Activated CD4-positive, alpha-beta T cell treated with anti-CD3 and anti-CD28 coated beads, Interleukin-2, amount 10 ng/mL, durations not matched to agents 24 days and 14 days (primary cell): Measurements from ENCODE around the gene UBQLN3. TPM values are rescaled to one million over a fixed set of nuclear protein-coding genes. Genes with fewer than 3 reads are reported as not detected.

Source experiments
- DNase-seq: peaks from one replicate; pipeline ENCODE4 v3.0.0; 2022
- H3K27ac Mint-ChIP-seq: one replicate; pipeline ENCODE4 v1.8.0; 2022; ENCODE audit warnings: mild to moderate bottlenecking, mixed read lengths
- H3K27me3 Mint-ChIP-seq: one replicate; pipeline ENCODE4 v1.8.0; 2022; ENCODE audit warnings: mixed read lengths
- H3K36me3 Mint-ChIP-seq: one replicate; pipeline ENCODE4 v1.8.0; 2022; ENCODE audit warnings: low read depth, mild to moderate bottlenecking, mixed read lengths
- H3K4me1 Mint-ChIP-seq: one replicate; pipeline ENCODE4 v1.8.0; 2021; ENCODE audit warnings: mixed read lengths
- H3K4me3 Mint-ChIP-seq: one replicate; pipeline ENCODE4 v1.8.0; 2022; ENCODE audit warnings: mild to moderate bottlenecking, moderate library complexity, mixed read lengths
- H3K9me3 Mint-ChIP-seq: one replicate; pipeline ENCODE4 v1.8.0; 2021; ENCODE audit warnings: mixed read lengths
- intact Hi-C: fragments of 100-400 bp; cut with micrococcal nuclease; formaldehyde crosslinking; loops from one replicate; pipeline ENCODE4 v1.15.1; 2023
- total RNA-seq: library from RNA; stranded (reverse); gene quantifications from 2 replicates; pipeline ENCODE4 v1.2.3, GENCODE V29; 2022

UBQLN3 gene
- total RNA-seq, result not detected in 2 replicates

DNA sequence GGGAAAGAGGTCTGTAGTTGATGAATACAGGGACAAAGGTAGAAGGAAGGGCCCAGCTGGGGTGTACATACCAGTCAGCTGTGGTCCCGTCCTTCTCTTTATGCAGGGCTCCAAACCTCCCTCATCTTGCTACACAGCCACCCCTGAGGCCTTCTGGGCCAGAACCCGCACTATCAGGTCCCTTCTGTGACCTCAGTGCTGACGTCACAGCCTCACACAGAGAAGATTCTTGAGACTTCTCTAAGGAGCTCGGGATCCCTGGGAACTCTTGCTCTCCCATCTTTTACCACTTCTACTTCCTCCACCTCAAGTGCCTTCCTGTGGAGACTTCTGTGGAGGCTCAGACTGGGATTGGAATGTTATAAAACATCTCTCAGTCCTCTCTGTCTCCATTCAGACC is at the start of gene UBQLN3:
Gene UBQLN3 (minus strand): TSS at position 155 of the 400 bp plus-strand sequence. CDS start 399 bp downstream, outside the sequence.
- H3K4me3 Mint-ChIP-seq, result no peak within 1 kb of the TSS
- no peaks in the 10 kb centered on the region for H3K4me1 Mint-ChIP-seq
- intact Hi-C loops, result no loop called here
- DNase-seq, result no peak
- H3K27me3 Mint-ChIP-seq, result peaks cover 12% of the 10 kb centered on the region
- no peaks in the 10 kb centered on the region for H3K9me3 Mint-ChIP-seq
- no peaks in the 10 kb centered on the region for H3K36me3 Mint-ChIP-seq
- H3K27ac Mint-ChIP-seq, result no peak within 1 kb of the TSS

- Mint-ChIP-seq H3K27me3 (peaks cover 9% of the 10 kb centered on the region), H3K4me3 (no peak overlapping the region), H3K27ac (no peak overlapping the region), H3K36me3 (no peaks in the 10 kb centered on the region), H3K4me1 (no peaks in the 10 kb centered on the region), H3K9me3 (no peaks in the 10 kb centered on the region)
- intact Hi-C loops, result no loop called here
- no peak for DNase-seq
These were observed 48.0 kb upstream of the UBQLN3 start for GRCh38 chr11:5557751-5558150.

GRCh38 chr11:5556596-5557188 is 46.9 kb upstream of the UBQLN3 start:
- Mint-ChIP-seq H3K27me3 (peaks cover 9% of the 10 kb centered on the region), H3K4me3 (no peak overlapping the region), H3K36me3 (no peaks in the 10 kb centered on the region), H3K4me1 (no peaks in the 10 kb centered on the region), H3K27ac (no peak overlapping the region), H3K9me3 (no peaks in the 10 kb centered on the region)
- intact Hi-C loops, result no loop called here
- DNase-seq, result no peak

- intact Hi-C loops, result no loop called here
- Mint-ChIP-seq H3K27ac (no peak overlapping the region), H3K36me3 (no peaks in the 10 kb centered on the region), H3K27me3 (peaks cover 7% of the 10 kb centered on the region), H3K9me3 (no peaks in the 10 kb centered on the region), H3K4me1 (no peaks in the 10 kb centered on the region), H3K4me3 (no peak overlapping the region)
- no peak for DNase-seq
These were observed 43.6 kb upstream of the UBQLN3 start for GRCh38 chr11:5553343-5553742.

DNA sequence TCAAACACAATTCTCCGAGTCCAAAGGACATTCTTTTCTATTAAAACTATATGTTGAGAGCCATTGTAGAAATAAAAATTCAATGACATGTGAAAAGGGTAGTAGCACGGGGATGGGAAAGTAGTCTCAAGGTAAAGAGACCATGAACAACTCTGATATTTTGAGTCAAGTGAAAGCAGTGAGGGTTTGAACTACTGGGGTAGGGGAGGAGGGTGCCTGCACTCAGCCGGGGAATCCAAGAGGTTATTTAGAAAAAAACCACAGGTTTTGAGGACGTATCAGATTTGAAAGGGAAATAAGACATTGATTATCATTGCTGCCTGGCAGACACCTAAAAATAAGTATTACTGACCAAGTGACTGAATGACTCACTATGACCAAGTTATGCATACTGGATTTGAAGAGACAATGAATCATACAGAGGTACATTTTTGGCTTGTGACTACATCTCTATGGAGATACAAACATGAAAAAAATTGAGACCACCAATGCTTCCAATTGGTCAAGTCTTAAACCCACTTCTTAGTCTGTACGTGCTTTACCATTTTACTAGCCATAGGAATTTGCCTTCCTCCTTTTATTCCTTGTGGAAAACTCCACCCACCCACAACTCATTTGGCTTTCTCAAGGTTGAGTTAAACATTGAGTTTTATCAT is 40.8 kb upstream of the UBQLN3 start:
- no peaks in the 10 kb centered on the region for H3K36me3 Mint-ChIP-seq
- H3K4me3 Mint-ChIP-seq, result no peak overlapping the region
- H3K27ac Mint-ChIP-seq, result no peak overlapping the region
- no peak for DNase-seq
- no peaks in the 10 kb centered on the region for H3K27me3 Mint-ChIP-seq
- H3K4me1 Mint-ChIP-seq, result no peaks in the 10 kb centered on the region
- intact Hi-C loops, result no loop called here
- no peaks in the 10 kb centered on the region for H3K9me3 Mint-ChIP-seq

DNA sequence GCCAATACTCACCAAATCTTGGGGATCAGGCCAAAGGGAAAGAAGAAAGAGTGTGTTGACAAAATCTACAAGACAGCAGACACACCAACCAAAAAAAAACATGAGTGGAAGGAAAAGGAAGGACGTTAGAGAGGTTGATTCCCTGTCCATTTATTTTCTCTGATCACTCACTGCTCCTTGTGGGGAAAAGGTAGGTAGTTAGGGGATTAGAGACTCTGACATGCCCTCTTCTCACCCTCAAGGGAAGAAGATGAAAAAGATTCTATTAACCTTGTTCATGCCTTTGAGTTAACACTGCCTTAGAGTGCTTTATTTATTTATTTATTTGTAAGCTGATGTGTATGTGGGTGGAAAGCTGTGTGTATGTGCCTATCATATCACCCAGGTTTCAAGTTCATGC is 38.7 kb upstream of the UBQLN3 start, which contains the start of gene OR52H1:
Gene OR52H1 (minus strand): TSS at position 101 of the 400 bp plus-strand sequence. CDS start 3,035 bp downstream, outside the sequence.
- Mint-ChIP-seq H3K36me3 (no peaks in the 10 kb centered on the region), H3K4me1 (no peaks in the 10 kb centered on the region), H3K27ac (no peak within 1 kb of the TSS), H3K9me3 (no peaks in the 10 kb centered on the region), H3K27me3 (no peaks in the 10 kb centered on the region), H3K4me3 (no peak within 1 kb of the TSS)
- DNase-seq, result no peak
- intact Hi-C loops, result no loop called here

DNA sequence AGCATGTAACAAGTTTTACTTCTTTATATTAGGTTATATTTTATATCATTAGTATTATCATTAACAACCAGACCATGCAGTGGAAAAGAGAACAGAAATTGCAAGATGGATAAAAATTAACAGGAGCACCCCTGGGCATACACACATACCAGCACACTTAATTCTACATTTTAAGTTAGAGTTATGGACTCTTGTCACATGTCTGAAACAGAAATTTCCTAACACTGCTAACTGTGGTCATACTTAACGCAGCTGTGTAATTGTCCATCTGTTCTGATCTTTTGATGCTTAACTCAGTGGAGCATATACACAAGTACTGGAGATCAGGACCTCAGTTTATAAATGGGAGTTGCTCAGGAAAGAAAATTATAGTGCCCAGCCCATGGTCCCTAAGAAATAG is 38.2 kb upstream of the UBQLN3 start:
- Mint-ChIP-seq H3K4me1 (no peaks in the 10 kb centered on the region), H3K4me3 (no peak overlapping the region), H3K36me3 (no peaks in the 10 kb centered on the region), H3K27me3 (no peaks in the 10 kb centered on the region), H3K27ac (no peak overlapping the region), H3K9me3 (no peaks in the 10 kb centered on the region)
- intact Hi-C loops, result no loop called here
- no peak for DNase-seq

DNA sequence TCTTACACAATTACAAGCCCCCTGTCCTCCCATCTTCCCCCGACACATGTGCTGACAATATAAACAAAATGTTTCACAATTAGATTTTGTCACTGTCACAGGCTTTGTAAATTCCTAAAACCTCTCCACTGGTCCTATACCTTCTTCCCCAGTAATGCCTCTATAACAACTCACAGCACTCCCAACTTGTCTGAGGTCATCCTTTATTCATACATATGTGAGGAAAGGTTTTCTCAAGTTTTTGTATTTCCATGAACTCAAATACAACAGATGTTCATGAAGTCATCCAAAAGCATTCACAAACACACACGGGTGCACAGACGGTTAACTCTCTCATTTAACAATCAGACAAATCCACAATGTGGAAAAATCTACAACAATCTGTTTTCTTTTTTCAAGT is 36.7 kb upstream of the UBQLN3 start:
- Mint-ChIP-seq H3K27ac (no peak overlapping the region), H3K36me3 (no peaks in the 10 kb centered on the region)

GRCh38 chr11:5541427-5541826 is 31.7 kb upstream of the UBQLN3 start:
- intact Hi-C loops, result no loop called here
- Mint-ChIP-seq H3K27ac (no peak overlapping the region), H3K4me1 (no peaks in the 10 kb centered on the region), H3K4me3 (no peak overlapping the region), H3K36me3 (no peaks in the 10 kb centered on the region), H3K9me3 (peaks cover 4% of the 10 kb centered on the region), H3K27me3 (peaks cover 7% of the 10 kb centered on the region)
- no peak for DNase-seq

More for the DNA sequence above, 36.7 kb upstream of the UBQLN3 start:
- Mint-ChIP-seq H3K4me3 (no peak overlapping the region), H3K4me1 (no peaks in the 10 kb centered on the region), H3K9me3 (no peaks in the 10 kb centered on the region), H3K27me3 (peaks cover 3% of the 10 kb centered on the region)
- no peak for DNase-seq
- intact Hi-C loops, result no loop called here

GRCh38 chr11:5536482-5536881 is 26.7 kb upstream of the UBQLN3 start:
- Mint-ChIP-seq H3K36me3 (no peaks in the 10 kb centered on the region), H3K9me3 (peaks cover 4% of the 10 kb centered on the region), H3K27ac (no peak overlapping the region), H3K4me1 (no peaks in the 10 kb centered on the region), H3K27me3 (peaks cover 5% of the 10 kb centered on the region), H3K4me3 (no peak overlapping the region)
- intact Hi-C loops, result no loop called here
- DNase-seq, result no peak

DNA sequence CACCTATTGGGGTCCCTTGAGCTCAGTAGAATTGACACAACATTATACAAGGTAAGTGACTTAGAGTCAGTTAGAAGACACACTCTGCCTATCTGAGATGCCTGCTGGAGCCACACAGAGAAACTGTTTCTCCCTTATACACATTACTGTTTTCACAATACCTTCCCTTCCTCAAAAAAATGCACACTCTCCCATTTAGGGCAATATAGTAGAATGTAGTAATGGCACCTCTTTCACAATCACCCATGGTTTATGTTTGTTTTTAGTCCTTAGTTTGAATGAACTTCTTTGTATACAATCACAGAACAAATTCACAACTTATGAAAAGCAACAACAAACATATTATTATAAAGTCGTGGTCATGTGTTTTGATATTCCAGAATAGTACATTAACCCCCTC is 24.3 kb upstream of the UBQLN3 start:
- Mint-ChIP-seq H3K27me3 (peaks cover 5% of the 10 kb centered on the region), H3K36me3 (no peaks in the 10 kb centered on the region), H3K4me1 (no peaks in the 10 kb centered on the region), H3K4me3 (no peak overlapping the region), H3K27ac (no peak overlapping the region), H3K9me3 (peaks cover 4% of the 10 kb centered on the region)
- intact Hi-C loops, result no loop called here
- DNase-seq, result no peak

GRCh38 chr11:5531053-5531831 is 21.5 kb upstream of the UBQLN3 start:
- no peaks in the 10 kb centered on the region for H3K36me3 Mint-ChIP-seq
- H3K4me3 Mint-ChIP-seq, result no peak overlapping the region
- no peaks in the 10 kb centered on the region for H3K4me1 Mint-ChIP-seq
- peaks cover 2% of the 10 kb centered on the region for H3K27me3 Mint-ChIP-seq
- no peak overlapping the region for H3K27ac Mint-ChIP-seq
- no peak for DNase-seq
- H3K9me3 Mint-ChIP-seq, result no peaks in the 10 kb centered on the region
- intact Hi-C loops, result no loop called here

- H3K36me3 Mint-ChIP-seq, result no peaks in the 10 kb centered on the region
- no peak overlapping the region for H3K4me3 Mint-ChIP-seq
- H3K4me1 Mint-ChIP-seq, result no peaks in the 10 kb centered on the region
- DNase-seq, result no peak
- H3K9me3 Mint-ChIP-seq, result no peaks in the 10 kb centered on the region
- H3K27me3 Mint-ChIP-seq, result no peaks in the 10 kb centered on the region
- H3K27ac Mint-ChIP-seq, result no peak overlapping the region
- intact Hi-C loops, result no loop called here
These were observed 18.7 kb upstream of the UBQLN3 start for GRCh38 chr11:5528495-5528894.

DNA sequence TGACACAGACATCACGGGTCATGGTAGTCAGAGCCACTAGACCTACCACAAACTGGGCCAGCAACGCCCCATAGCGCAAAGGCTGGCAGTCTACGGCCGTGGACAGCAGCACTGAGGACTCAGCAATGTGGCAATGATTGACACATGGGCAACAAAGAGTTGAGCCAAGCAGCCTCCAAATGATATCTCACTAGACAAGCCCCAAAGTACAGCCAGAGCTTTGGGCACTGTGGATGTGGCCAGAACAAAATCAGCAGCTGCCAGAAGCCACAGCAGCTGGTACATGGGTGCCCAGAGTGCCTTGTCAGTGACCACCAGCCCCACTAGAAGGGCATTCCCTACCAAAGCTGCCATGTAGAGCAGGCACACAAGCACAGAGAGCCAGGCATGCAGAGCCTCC is 18.0 kb upstream of the UBQLN3 start:
- Mint-ChIP-seq H3K27ac (no peak overlapping the region), H3K4me3 (no peak overlapping the region), H3K4me1 (no peaks in the 10 kb centered on the region)

More for the DNA sequence above, 18.0 kb upstream of the UBQLN3 start:
- no peaks in the 10 kb centered on the region for H3K36me3 Mint-ChIP-seq
- intact Hi-C loops, result no loop called here
- no peaks in the 10 kb centered on the region for H3K27me3 Mint-ChIP-seq
- DNase-seq, result no peak
- no peaks in the 10 kb centered on the region for H3K9me3 Mint-ChIP-seq
